Smooth muscle cell (in vitro differentiated cells): ENCODE measurements around the gene UBE2G1. TPM values are rescaled to one million over a fixed set of nuclear protein-coding genes. Genes with fewer than 3 reads are reported as not detected.

ENCODE experiments used
- DNase-seq: peaks from one replicate; lab custom pipeline; 2025; ENCODE audit not compliant: unreplicated experiment; lab: John Stamatoyannopoulos, UW
- H2AFZ ChIP-seq: fragments of 200-600 bp; sonication (generic); 2 replicates; pipeline ENCODE4 v1.6.0; 2016; ENCODE audit warnings: antibody characterized with exemption, low read depth, mild to moderate bottlenecking
- H3F3A ChIP-seq: fragments of 200-600 bp; sonication (generic); 2 replicates; pipeline ENCODE4 v1.6.0; 2017; ENCODE audit warnings: antibody characterized with exemption, low read depth
- H3K27ac ChIP-seq: fragments of 200-600 bp; sonication (generic); 2 replicates; pipeline ENCODE4 v1.5.1; 2016; ENCODE audit warnings: low read depth, mild to moderate bottlenecking
- H3K27me3 ChIP-seq: fragments of 200-600 bp; sonication (generic); 2 replicates; pipeline ENCODE4 v1.6.1; 2016; ENCODE audit warnings: low read depth, mild to moderate bottlenecking
- H3K36me3 ChIP-seq: fragments of 200-600 bp; sonication (generic); 2 replicates; pipeline ENCODE4 v1.5.1; 2016; ENCODE audit warnings: low read depth
- H3K4me1 ChIP-seq: fragments of 200-600 bp; sonication (generic); 2 replicates; pipeline ENCODE4 v1.5.1; 2016; ENCODE audit warnings: low read depth
- H3K4me2 ChIP-seq: fragments of 200-600 bp; sonication (generic); 2 replicates; pipeline ENCODE4 v1.6.0; 2016; ENCODE audit warnings: mild to moderate bottlenecking
- H3K4me3 ChIP-seq: fragments of 200-600 bp; sonication (generic); 2 replicates; pipeline ENCODE4 v1.5.1; 2016; ENCODE audit warnings: mild to moderate bottlenecking
- H3K79me2 ChIP-seq: fragments of 200-600 bp; sonication (generic); 2 replicates; pipeline ENCODE4 v1.6.0; 2016; ENCODE audit warnings: low read depth, mild to moderate bottlenecking
- H3K9ac ChIP-seq: fragments of 200-600 bp; sonication (generic); 2 replicates; pipeline ENCODE4 v1.6.0; 2016; ENCODE audit warnings: low read depth
- H3K9me3 ChIP-seq: fragments of 200-600 bp; sonication (generic); replicated peaks from 2 replicates; pipeline ENCODE4 v1.5.1; 2016; ENCODE audit warnings: low read depth
- H4K20me1 ChIP-seq: fragments of 200-600 bp; sonication (generic); 2 replicates; pipeline ENCODE4 v1.6.0; 2016; ENCODE audit warnings: low read depth
- WGBS: methylation state at CpG from one replicate; pipeline ENCODE4 v1.1.7; 2016; ENCODE audit warnings: low lambda C conversion rate; 5-methylcytosine and 5-hydroxymethylcytosine counted together
- polyA plus RNA-seq: library from polyadenylated mRNA; unstranded; fragments of >200 nt; fragmentation: Nextera tagmentation; extraction: Ambion mirVana; gene quantifications from 2 replicates; pipeline ENCODE4 v1.2.1, GENCODE V29; 2016
- total RNA-seq: library from RNA; depleted of rRNA; stranded (reverse); fragments of >200 nt; gene quantifications from 2 replicates; pipeline ENCODE4 v1.2.3, GENCODE V29; 2014
- TF ChIP-seq, protein P1 (sequence below): fragments of 200-600 bp; sonication (generic); IDR thresholded peaks from 2 replicates; pipeline ENCODE4 v1.5.1; 2017; ENCODE audit warnings: borderline replicate concordance, mild to moderate bottlenecking, antibody characterized with exemption; ENCODE audit not compliant: insufficient read depth, poor library complexity, severe bottlenecking

UBE2G1 gene
- total and polyA plus RNA-seq, 2 experiments from 2014 or later: 39.9 to 63.7 TPM

DNA sequence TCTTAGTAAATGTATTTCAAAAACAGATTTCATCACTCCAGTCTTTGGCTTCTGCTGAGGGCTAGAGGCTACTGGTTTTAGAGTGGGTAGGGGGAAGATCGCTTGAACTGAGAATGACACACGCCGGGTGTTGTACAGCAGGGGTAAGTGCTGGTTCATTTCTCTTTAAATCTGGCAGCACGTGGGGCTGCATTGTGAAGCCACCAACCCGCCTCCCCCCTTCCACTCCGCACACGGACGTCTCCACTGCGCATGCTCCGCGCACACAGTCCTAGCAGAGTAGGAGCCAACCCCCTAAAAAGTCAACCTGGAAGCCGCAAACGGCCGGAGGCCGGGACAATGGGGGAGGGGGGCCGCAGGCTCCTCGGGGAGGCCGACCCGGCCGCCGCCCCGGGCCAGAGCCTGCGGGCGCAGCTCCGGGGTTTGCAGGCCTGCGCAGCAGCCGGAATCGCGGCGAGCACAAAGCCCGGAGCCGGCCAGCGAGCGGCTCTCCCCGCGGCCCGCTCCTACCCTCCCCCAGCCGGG is 1.3 kb downstream of the UBE2G1 start:
- WGBS: 0% methylated on average over 33 of the region's 38 CpGs
- no peaks in the 10 kb centered on the region for H3K36me3 ChIP-seq
- H3K27me3 ChIP-seq: no peaks in the 10 kb centered on the region
- H3K27ac ChIP-seq: peak overlapping the region; percentile 86
- DNase-seq: peak; percentile 47
- peak overlapping the region; percentile 94 for H3K9ac ChIP-seq
- H4K20me1 ChIP-seq: peaks cover 59% of the 10 kb centered on the region
- TF ChIP-seq, protein P1, sequence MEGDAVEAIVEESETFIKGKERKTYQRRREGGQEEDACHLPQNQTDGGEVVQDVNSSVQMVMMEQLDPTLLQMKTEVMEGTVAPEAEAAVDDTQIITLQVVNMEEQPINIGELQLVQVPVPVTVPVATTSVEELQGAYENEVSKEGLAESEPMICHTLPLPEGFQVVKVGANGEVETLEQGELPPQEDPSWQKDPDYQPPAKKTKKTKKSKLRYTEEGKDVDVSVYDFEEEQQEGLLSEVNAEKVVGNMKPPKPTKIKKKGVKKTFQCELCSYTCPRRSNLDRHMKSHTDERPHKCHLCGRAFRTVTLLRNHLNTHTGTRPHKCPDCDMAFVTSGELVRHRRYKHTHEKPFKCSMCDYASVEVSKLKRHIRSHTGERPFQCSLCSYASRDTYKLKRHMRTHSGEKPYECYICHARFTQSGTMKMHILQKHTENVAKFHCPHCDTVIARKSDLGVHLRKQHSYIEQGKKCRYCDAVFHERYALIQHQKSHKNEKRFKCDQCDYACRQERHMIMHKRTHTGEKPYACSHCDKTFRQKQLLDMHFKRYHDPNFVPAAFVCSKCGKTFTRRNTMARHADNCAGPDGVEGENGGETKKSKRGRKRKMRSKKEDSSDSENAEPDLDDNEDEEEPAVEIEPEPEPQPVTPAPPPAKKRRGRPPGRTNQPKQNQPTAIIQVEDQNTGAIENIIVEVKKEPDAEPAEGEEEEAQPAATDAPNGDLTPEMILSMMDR: no peak
- peaks cover 60% of the 10 kb centered on the region for H3K79me2 ChIP-seq
- H3K4me1 ChIP-seq: peaks cover 4% of the 10 kb centered on the region
- peaks cover 13% of the 10 kb centered on the region for H3F3A ChIP-seq
- peak overlapping the region; percentile 87 for H3K4me2 ChIP-seq
- peak overlapping the region; percentile 13 for H2AFZ ChIP-seq
- H3K9me3 ChIP-seq: no peaks in the 10 kb centered on the region
- peak overlapping the region; percentile 83 for H3K4me3 ChIP-seq

DNA sequence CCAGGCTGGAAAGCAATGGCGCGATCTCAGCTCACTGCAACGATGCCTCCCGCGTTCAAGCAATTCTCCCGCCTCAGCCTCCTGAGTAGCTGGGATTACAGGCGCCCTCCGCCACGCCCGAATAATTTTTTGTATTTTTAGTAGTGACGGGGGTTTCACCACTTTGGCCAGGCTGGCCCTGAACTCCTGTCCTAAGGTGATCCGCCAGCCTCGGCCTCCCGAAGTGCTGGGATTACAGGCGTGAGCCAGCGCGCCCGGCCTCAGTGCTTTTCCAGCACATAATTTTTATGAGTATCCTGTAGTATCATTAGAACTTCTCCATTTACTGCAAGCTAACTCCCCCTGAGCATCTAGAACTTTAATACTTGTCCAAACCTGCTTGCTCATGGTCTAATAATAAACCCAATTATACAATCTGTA is 1.8 kb downstream of the UBE2G1 start:
- H3F3A ChIP-seq: peaks cover 13% of the 10 kb centered on the region
- H3K36me3 ChIP-seq: no peaks in the 10 kb centered on the region
- H3K4me2 ChIP-seq: peak overlapping the region; percentile 87
- H3K4me1 ChIP-seq: peaks cover 4% of the 10 kb centered on the region
- no peaks in the 10 kb centered on the region for H3K27me3 ChIP-seq
- H3K79me2 ChIP-seq: peaks cover 66% of the 10 kb centered on the region
- H3K4me3 ChIP-seq: peak overlapping the region; percentile 83
- H3K9ac ChIP-seq: peak overlapping the region; percentile 94
- H4K20me1 ChIP-seq: peaks cover 64% of the 10 kb centered on the region
- DNase-seq: no peak
- H3K27ac ChIP-seq: peak overlapping the region; percentile 86
- WGBS: 78% methylated on average over 18 of the region's 18 CpGs
- no peak overlapping the region for H2AFZ ChIP-seq
- no peaks in the 10 kb centered on the region for H3K9me3 ChIP-seq
- TF ChIP-seq, protein P1: no peak

DNA sequence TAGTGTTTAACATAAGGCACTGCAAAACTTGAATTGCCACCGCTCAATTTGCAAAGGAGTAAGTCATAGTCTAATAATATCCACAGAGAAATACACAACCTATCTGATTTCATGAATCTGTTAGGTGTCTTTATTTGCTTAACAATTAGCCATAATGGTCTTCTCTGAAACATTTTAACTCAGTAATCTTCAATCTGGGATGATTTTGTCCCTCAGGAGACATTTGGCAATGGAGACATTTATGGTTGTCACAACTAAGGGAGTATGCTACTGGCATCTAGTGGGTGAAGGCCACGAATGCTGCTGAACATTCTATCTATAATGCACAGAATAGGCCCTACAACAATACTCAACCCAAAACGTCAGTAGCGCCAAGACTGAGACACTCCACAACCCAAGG is 4.3 kb downstream of the UBE2G1 start:
- H3K4me2 ChIP-seq: no peak overlapping the region
- TF ChIP-seq, protein P1: no peak
- H3K9me3 ChIP-seq: no peaks in the 10 kb centered on the region
- WGBS: 87% methylated on average over 4 of the region's 4 CpGs
- peaks cover 11% of the 10 kb centered on the region for H3F3A ChIP-seq
- no peak overlapping the region for H3K9ac ChIP-seq
- no peaks in the 10 kb centered on the region for H3K27me3 ChIP-seq
- DNase-seq: no peak
- peaks cover 90% of the 10 kb centered on the region for H3K79me2 ChIP-seq
- H2AFZ ChIP-seq: no peak overlapping the region
- no peaks in the 10 kb centered on the region for H3K36me3 ChIP-seq
- H4K20me1 ChIP-seq: peaks cover 89% of the 10 kb centered on the region
- no peak overlapping the region for H3K27ac ChIP-seq
- peaks cover 4% of the 10 kb centered on the region for H3K4me1 ChIP-seq
- H3K4me3 ChIP-seq: no peak overlapping the region

DNA sequence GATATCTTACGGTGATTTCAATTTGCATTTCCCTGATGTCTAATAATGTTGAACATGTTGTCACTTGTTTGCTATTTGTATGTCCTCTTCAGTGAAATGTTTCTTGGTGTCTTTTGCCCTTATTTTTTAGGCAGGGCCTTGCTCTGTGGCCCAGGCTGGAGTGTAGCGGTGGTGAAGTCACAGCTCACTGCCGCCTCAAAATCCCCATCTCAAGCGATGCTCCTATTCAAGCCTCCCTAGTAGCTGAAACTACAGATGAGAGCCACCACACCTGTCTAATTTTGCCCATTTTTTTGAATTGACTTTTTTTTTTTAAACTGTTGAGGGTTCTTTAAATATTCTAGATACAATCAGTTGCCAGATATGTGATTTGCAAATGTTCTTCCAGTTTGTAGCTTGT is 8.3 kb downstream of the UBE2G1 start:
- Histone ChIP-seq H3K9me3 (no peaks in the 10 kb centered on the region), H2AFZ (no peak overlapping the region), H3K36me3 (no peaks in the 10 kb centered on the region), H3K4me1 (no peaks in the 10 kb centered on the region), H3K27me3 (no peaks in the 10 kb centered on the region), H3K4me3 (no peak overlapping the region), H3K9ac (no peak overlapping the region), H3K27ac (no peak overlapping the region), H4K20me1 (peaks cover 100% of the 10 kb centered on the region), H3K79me2 (peaks cover 100% of the 10 kb centered on the region), H3F3A (no peaks in the 10 kb centered on the region), H3K4me2 (no peak overlapping the region)
- TF ChIP-seq, protein P1: no peak
- no peak for DNase-seq
- WGBS: 94% methylated on average over 4 of the region's 4 CpGs
